ENCODE data around the gene ZNF334. TPM values are rescaled to one million over a fixed set of nuclear protein-coding genes. Genes with fewer than 3 reads are reported as not detected.

The ZNF334 gene
- total RNA-seq, 1 donor from 2014 or later = 19.7 TPM

- no peaks in the 10 kb centered on the region for H3K4me1 Mint-ChIP-seq (ENCODE audit: unreplicated experiment)
- H3K9me3 Mint-ChIP-seq = no peaks in the 10 kb centered on the region
- H3K27me3 Mint-ChIP-seq = peaks cover 36% of the 10 kb centered on the region
- H3K36me3 Mint-ChIP-seq = no peaks in the 10 kb centered on the region
- DNase-seq (ENCODE audit: extremely low spot score, unreplicated experiment) = no peak
- no peak overlapping the region for H3K4me3 Mint-ChIP-seq
- H3K27ac Mint-ChIP-seq = no peak overlapping the region
- TF ChIP-seq, protein P1, sequence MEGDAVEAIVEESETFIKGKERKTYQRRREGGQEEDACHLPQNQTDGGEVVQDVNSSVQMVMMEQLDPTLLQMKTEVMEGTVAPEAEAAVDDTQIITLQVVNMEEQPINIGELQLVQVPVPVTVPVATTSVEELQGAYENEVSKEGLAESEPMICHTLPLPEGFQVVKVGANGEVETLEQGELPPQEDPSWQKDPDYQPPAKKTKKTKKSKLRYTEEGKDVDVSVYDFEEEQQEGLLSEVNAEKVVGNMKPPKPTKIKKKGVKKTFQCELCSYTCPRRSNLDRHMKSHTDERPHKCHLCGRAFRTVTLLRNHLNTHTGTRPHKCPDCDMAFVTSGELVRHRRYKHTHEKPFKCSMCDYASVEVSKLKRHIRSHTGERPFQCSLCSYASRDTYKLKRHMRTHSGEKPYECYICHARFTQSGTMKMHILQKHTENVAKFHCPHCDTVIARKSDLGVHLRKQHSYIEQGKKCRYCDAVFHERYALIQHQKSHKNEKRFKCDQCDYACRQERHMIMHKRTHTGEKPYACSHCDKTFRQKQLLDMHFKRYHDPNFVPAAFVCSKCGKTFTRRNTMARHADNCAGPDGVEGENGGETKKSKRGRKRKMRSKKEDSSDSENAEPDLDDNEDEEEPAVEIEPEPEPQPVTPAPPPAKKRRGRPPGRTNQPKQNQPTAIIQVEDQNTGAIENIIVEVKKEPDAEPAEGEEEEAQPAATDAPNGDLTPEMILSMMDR (conservative IDR thresholded peaks at IDR 0.05) = no peak
Measured at GRCh38 chr20:46520540-46520939, 7.2 kb upstream of the ZNF334 start.

- Mint-ChIP-seq H3K27ac (no peak overlapping the region), H3K4me3 (no peak overlapping the region), H3K36me3 (no peaks in the 10 kb centered on the region), H3K4me1 (ENCODE audit: unreplicated experiment) (no peaks in the 10 kb centered on the region), H3K27me3 (peaks cover 29% of the 10 kb centered on the region), H3K9me3 (no peaks in the 10 kb centered on the region)
- TF ChIP-seq, protein P1 (conservative IDR thresholded peaks at IDR 0.05) = no peak
- no peak for DNase-seq (ENCODE audit: extremely low spot score, unreplicated experiment)
Measured at GRCh38 chr20:46519471-46520068, 6.2 kb upstream of the ZNF334 start.

DNA sequence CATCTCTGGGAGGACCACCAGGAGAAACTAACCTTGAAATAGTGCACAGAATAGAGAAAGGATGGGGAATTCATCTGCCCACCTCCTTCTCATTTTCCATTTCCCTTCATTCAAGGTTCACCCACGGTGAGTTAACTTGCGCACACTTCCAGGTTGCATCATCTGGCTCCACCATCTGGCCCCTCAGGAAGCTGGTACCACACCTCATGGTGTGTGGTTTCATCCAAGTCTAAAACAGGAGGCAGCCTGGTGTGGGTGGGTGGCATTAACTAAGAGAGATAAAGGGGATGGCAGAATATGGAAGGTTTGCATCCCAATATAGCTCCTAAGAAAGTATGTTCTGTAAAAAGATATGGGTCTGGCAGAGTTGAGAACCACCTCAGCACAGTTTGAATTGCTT is 3.8 kb downstream of the ZNF334 start:
- H3K36me3 Mint-ChIP-seq = peaks cover 53% of the 10 kb centered on the region
- H3K4me3 Mint-ChIP-seq = no peak overlapping the region
- no peak overlapping the region for H3K27ac Mint-ChIP-seq
- H3K9me3 Mint-ChIP-seq = peaks cover 13% of the 10 kb centered on the region
- TF ChIP-seq, protein P1 (conservative IDR thresholded peaks at IDR 0.05) = no peak
- H3K4me1 Mint-ChIP-seq (ENCODE audit: unreplicated experiment) = no peaks in the 10 kb centered on the region
- no peaks in the 10 kb centered on the region for H3K27me3 Mint-ChIP-seq
- no peak for DNase-seq (ENCODE audit: extremely low spot score, unreplicated experiment)

- DNase-seq (ENCODE audit: extremely low spot score, unreplicated experiment) = no peak
- Mint-ChIP-seq H3K4me3 (no peak overlapping the region), H3K9me3 (peaks cover 25% of the 10 kb centered on the region)
Measured at GRCh38 chr20:46507760-46508407, 5.5 kb downstream of the ZNF334 start.

DNA sequence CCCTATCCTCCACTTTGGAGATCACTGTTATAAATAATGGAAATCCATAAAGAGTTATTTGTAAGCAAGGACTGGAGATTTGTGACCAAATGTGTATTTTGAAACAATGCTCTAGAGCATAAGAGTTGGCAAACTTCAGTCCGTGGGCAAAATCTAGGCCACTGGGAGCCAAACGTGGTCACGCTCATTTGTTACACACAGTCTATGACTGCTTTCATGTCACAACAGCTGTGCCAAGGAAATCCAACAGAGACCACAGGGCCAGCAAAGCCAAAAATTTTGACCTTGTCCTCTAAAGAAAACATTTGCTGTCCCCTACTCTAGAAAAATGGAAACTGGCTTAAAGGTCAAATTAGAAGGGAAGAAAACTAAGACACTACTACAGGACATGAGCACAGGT is 7.9 kb downstream of the ZNF334 start:
- H3K27ac Mint-ChIP-seq = no peak overlapping the region
- H3K36me3 Mint-ChIP-seq = peaks cover 71% of the 10 kb centered on the region
- no peak for DNase-seq (ENCODE audit: extremely low spot score, unreplicated experiment)
- H3K4me3 Mint-ChIP-seq = no peak overlapping the region
- H3K9me3 Mint-ChIP-seq = peaks cover 38% of the 10 kb centered on the region
- H3K4me1 Mint-ChIP-seq (ENCODE audit: unreplicated experiment) = no peaks in the 10 kb centered on the region
- TF ChIP-seq, protein P1 (conservative IDR thresholded peaks at IDR 0.05) = no peak
- H3K27me3 Mint-ChIP-seq = no peaks in the 10 kb centered on the region

More at GRCh38 chr20:46507760-46508407, 5.5 kb downstream of the ZNF334 start:
- Mint-ChIP-seq H3K27ac (no peak overlapping the region), H3K36me3 (peaks cover 70% of the 10 kb centered on the region), H3K27me3 (no peaks in the 10 kb centered on the region), H3K4me1 (ENCODE audit: unreplicated experiment) (no peaks in the 10 kb centered on the region)
- TF ChIP-seq, protein P1 (conservative IDR thresholded peaks at IDR 0.05) = no peak

Data from type B pancreatic cell (in vitro differentiated cells).